Osteoblast (primary cell): ENCODE data around the gene KLLN. TPM values are rescaled to one million over a fixed set of nuclear protein-coding genes. Genes with fewer than 3 reads are reported as not detected.
"Not testable (repeated sequence)": the region's sequence is repeated elsewhere in the genome, so short reads cannot be mapped to it uniquely, and the experiment has no call there.

ENCODE experiments used
- DNase-seq: peaks from one replicate; pipeline ENCODE4 v3.0.0; 2011; ENCODE audit warnings: low spot score, mixed read lengths; ENCODE audit not compliant: insufficient read length; ENCODE audit errors: missing footprints
- H2AFZ ChIP-seq: 2 replicates; pipeline ENCODE4 v1.6.0; 2011; ENCODE audit warnings: mild to moderate bottlenecking, low read length
- H3K27ac ChIP-seq: 2 replicates; pipeline ENCODE4 v1.5.1; 2011; ENCODE audit warnings: mild to moderate bottlenecking, low read depth, low read length, moderate library complexity
- H3K27me3 ChIP-seq: 2 replicates; pipeline ENCODE4 v1.6.0; 2012; ENCODE audit warnings: mild to moderate bottlenecking, control low read depth, inconsistent platforms, low read length, moderate library complexity; ENCODE audit not compliant: insufficient read depth
- H3K36me3 ChIP-seq: 2 replicates; pipeline ENCODE4 v1.5.1; 2011; ENCODE audit warnings: mild to moderate bottlenecking, low read length, control low read depth, moderate library complexity; ENCODE audit not compliant: insufficient read depth
- H3K4me1 ChIP-seq: 2 replicates; pipeline ENCODE4 v1.5.1; 2011; ENCODE audit warnings: mild to moderate bottlenecking, low read length, control low read depth, moderate library complexity; ENCODE audit not compliant: insufficient read depth
- H3K4me2 ChIP-seq: 2 replicates; pipeline ENCODE4 v1.6.0; 2011; ENCODE audit warnings: mild to moderate bottlenecking, low read length; ENCODE audit not compliant: insufficient read depth
- H3K4me3 ChIP-seq: fragments of 200-600 bp; sonication (generic); 3 replicates; pipeline ENCODE4 v1.5.1; 2012; ENCODE audit warnings: mild to moderate bottlenecking, low read length, inconsistent platforms; ENCODE audit not compliant: insufficient read depth
- H3K79me2 ChIP-seq: 2 replicates; pipeline ENCODE4 v1.6.0; 2012; ENCODE audit warnings: mild to moderate bottlenecking, low read length, control low read depth, inconsistent platforms; ENCODE audit not compliant: insufficient read depth
- H3K9me3 ChIP-seq: 2 replicates; pipeline ENCODE4 v1.5.1; 2011; ENCODE audit warnings: low read depth, low read length, control low read depth
- H4K20me1 ChIP-seq: 2 replicates; pipeline ENCODE4 v1.6.0; 2012; ENCODE audit warnings: mild to moderate bottlenecking, low read length, control low read depth; ENCODE audit not compliant: insufficient read depth
- CTCF ChIP-seq: IDR thresholded peaks from 2 replicates; pipeline ENCODE4 v1.5.1; 2011; ENCODE audit warnings: mild to moderate bottlenecking, low read depth, low read length, moderate library complexity; ENCODE audit errors: extremely low read depth
- total RNA-seq: library from RNA; depleted of rRNA; stranded (reverse); fragments of >200 nt; gene quantifications from 2 replicates; pipeline ENCODE4 v1.2.3, GENCODE V29; 2012

The KLLN gene
- total RNA-seq, 1 donor: 0.72 TPM

GRCh38 chr10:87852089-87852488, 11.2 kb downstream of the KLLN start:
- H3K4me3 ChIP-seq: no peak overlapping the region
- no peak for TF ChIP-seq CTCF
- H3K4me2 ChIP-seq: no peak overlapping the region
- no peaks in the 10 kb centered on the region for H3K4me1 ChIP-seq
- no peaks in the 10 kb centered on the region for H4K20me1 ChIP-seq
- no peaks in the 10 kb centered on the region for H3K27me3 ChIP-seq
- H2AFZ ChIP-seq: no peak overlapping the region
- no peaks in the 10 kb centered on the region for H3K36me3 ChIP-seq
- H3K9me3 ChIP-seq: no peaks in the 10 kb centered on the region
- no peak overlapping the region for H3K27ac ChIP-seq
- no peaks in the 10 kb centered on the region for H3K79me2 ChIP-seq
- DNase-seq: no peak

GRCh38 chr10:87850742-87851205, 12.6 kb downstream of the KLLN start:
- Histone ChIP-seq H3K79me2 (no peaks in the 10 kb centered on the region), H3K27me3 (no peaks in the 10 kb centered on the region), H3K9me3 (no peaks in the 10 kb centered on the region), H3K4me1 (peaks cover 6% of the 10 kb centered on the region), H2AFZ (peak overlapping the region; percentile 69), H3K27ac (no peak overlapping the region), H3K4me2 (no peak overlapping the region), H3K36me3 (no peaks in the 10 kb centered on the region), H4K20me1 (no peaks in the 10 kb centered on the region), H3K4me3 (no peak overlapping the region)
- peak; percentile 44 for DNase-seq
- TF ChIP-seq CTCF: peak; percentile 65

GRCh38 chr10:87849001-87849400, 14.3 kb downstream of the KLLN start:
- H3K4me3 ChIP-seq: no peak overlapping the region
- no peaks in the 10 kb centered on the region for H3K9me3 ChIP-seq
- no peaks in the 10 kb centered on the region for H3K79me2 ChIP-seq

GRCh38 chr10:87847550-87847949, 15.8 kb downstream of the KLLN start:
- Histone ChIP-seq H3K36me3 (no peaks in the 10 kb centered on the region), H4K20me1 (no peaks in the 10 kb centered on the region), H3K9me3 (no peaks in the 10 kb centered on the region), H3K27me3 (no peaks in the 10 kb centered on the region), H3K4me3 (no peak overlapping the region), H3K27ac (no peak overlapping the region), H3K79me2 (no peaks in the 10 kb centered on the region), H3K4me2 (no peak overlapping the region), H3K4me1 (peaks cover 20% of the 10 kb centered on the region), H2AFZ (no peak overlapping the region)
- TF ChIP-seq CTCF: no peak
- no peak for DNase-seq

More at GRCh38 chr10:87849001-87849400, 14.3 kb downstream of the KLLN start:
- no peaks in the 10 kb centered on the region for H3K36me3 ChIP-seq
- H3K27me3 ChIP-seq: no peaks in the 10 kb centered on the region
- no peak overlapping the region for H3K27ac ChIP-seq
- H3K4me1 ChIP-seq: peaks cover 13% of the 10 kb centered on the region
- DNase-seq: no peak
- H2AFZ ChIP-seq: no peak overlapping the region
- TF ChIP-seq CTCF: no peak
- H4K20me1 ChIP-seq: no peaks in the 10 kb centered on the region
- no peak overlapping the region for H3K4me2 ChIP-seq

- H4K20me1 ChIP-seq, DNase-seq, H3K36me3 ChIP-seq, H2AFZ ChIP-seq, H3K4me3 ChIP-seq, H3K27ac ChIP-seq, H3K27me3 ChIP-seq, H3K4me2 ChIP-seq, H3K9me3 ChIP-seq, H3K79me2 ChIP-seq: not testable (repeated sequence)
- peaks cover 24% of the 10 kb centered on the region for H3K4me1 ChIP-seq
These were observed 16.6 kb downstream of the KLLN start for GRCh38 chr10:87846711-87847110.
